Renal cortical epithelial cell (primary cell): ENCODE data around the gene HAVCR1. TPM values are rescaled to one million over a fixed set of nuclear protein-coding genes. Genes with fewer than 3 reads are reported as not detected.
"Not testable (repeated sequence)": the region's sequence is repeated elsewhere in the genome, so short reads cannot be mapped to it uniquely, and the experiment has no call there.

Source experiments
- DNase-seq: peaks from one replicate; pipeline ENCODE4 v3.0.0-alpha.2; 2011; ENCODE audit warnings: low read depth
- total RNA-seq: library from RNA; depleted of rRNA; stranded (reverse); fragments of >200 nt; gene quantifications from 2 replicates; pipeline ENCODE4 v1.2.3, GENCODE V29; 2014

The HAVCR1 gene
- total RNA-seq = 289 and 397 TPM in 2 replicates

- DNase-seq = peak; percentile 100
Measured at GRCh38 chr5:157059093-157059539, at the start of gene HAVCR1. TSS of gene HAVCR1 (minus strand) at chr5:157059116. CDS start at chr5:157057943, 1,173 bp downstream.

GRCh38 chr5:157107508-157107907 is 48.6 kb upstream of the HAVCR1 start:
- DNase-seq = peak; percentile 58

- peak; percentile 45 for DNase-seq
Measured at GRCh38 chr5:157106630-157107461, 47.9 kb upstream of the HAVCR1 start.

- peak; percentile 89 for DNase-seq
Measured at GRCh38 chr5:157100140-157100679, 41.3 kb upstream of the HAVCR1 start.

GRCh38 chr5:157088342-157088990 is 29.6 kb upstream of the HAVCR1 start:
- no peak for DNase-seq

- DNase-seq = peak; percentile 62
Measured at GRCh38 chr5:157086751-157087359, 27.9 kb upstream of the HAVCR1 start.

- DNase-seq = no peak
Measured at GRCh38 chr5:157085930-157086329, 27.0 kb upstream of the HAVCR1 start.

- no peak for DNase-seq
Measured at GRCh38 chr5:157080286-157080685, 21.4 kb upstream of the HAVCR1 start.

GRCh38 chr5:157076558-157076957 is 17.6 kb upstream of the HAVCR1 start:
- peak; percentile 87 for DNase-seq

- no peak for DNase-seq
Measured at GRCh38 chr5:157072508-157072907, 13.6 kb upstream of the HAVCR1 start.

GRCh38 chr5:157069949-157070348 is 11.0 kb upstream of the HAVCR1 start:
- DNase-seq = no peak

GRCh38 chr5:157068785-157069184 is 9.9 kb upstream of the HAVCR1 start:
- DNase-seq = no peak

- DNase-seq = no peak
Measured at GRCh38 chr5:157068339-157068738, 9.4 kb upstream of the HAVCR1 start.

- DNase-seq = no peak
Measured at GRCh38 chr5:157067005-157067404, 8.1 kb upstream of the HAVCR1 start.

- no peak for DNase-seq
Measured at GRCh38 chr5:157066080-157066479, 7.2 kb upstream of the HAVCR1 start.

GRCh38 chr5:157063776-157064430 is 5.0 kb upstream of the HAVCR1 start:
- DNase-seq = no peak

GRCh38 chr5:157059891-157060290 is 975 bp upstream of the HAVCR1 start:
- peak; percentile 97 for DNase-seq

GRCh38 chr5:157057459-157058370 is 1.2 kb downstream of the HAVCR1 start:
- no peak for DNase-seq

- DNase-seq = not testable (repeated sequence)
Measured at GRCh38 chr5:157056848-157057247, 2.1 kb downstream of the HAVCR1 start.

GRCh38 chr5:157051604-157052245 is 7.2 kb downstream of the HAVCR1 start:
- DNase-seq = peak; percentile 64
